Osteoblast (primary cell): ENCODE data around the gene TPRN. TPM values are rescaled to one million over a fixed set of nuclear protein-coding genes. Genes with fewer than 3 reads are reported as not detected.

Source experiments
- DNase-seq: peaks from one replicate; pipeline ENCODE4 v3.0.0; 2011; ENCODE audit warnings: low spot score, mixed read lengths; ENCODE audit not compliant: insufficient read length; ENCODE audit errors: missing footprints
- H2AFZ ChIP-seq: 2 replicates; pipeline ENCODE4 v1.6.0; 2011; ENCODE audit warnings: mild to moderate bottlenecking, low read length
- H3K27ac ChIP-seq: 2 replicates; pipeline ENCODE4 v1.5.1; 2011; ENCODE audit warnings: mild to moderate bottlenecking, low read depth, low read length, moderate library complexity
- H3K27me3 ChIP-seq: 2 replicates; pipeline ENCODE4 v1.6.0; 2012; ENCODE audit warnings: mild to moderate bottlenecking, control low read depth, inconsistent platforms, low read length, moderate library complexity; ENCODE audit not compliant: insufficient read depth
- H3K36me3 ChIP-seq: 2 replicates; pipeline ENCODE4 v1.5.1; 2011; ENCODE audit warnings: mild to moderate bottlenecking, low read length, control low read depth, moderate library complexity; ENCODE audit not compliant: insufficient read depth
- H3K4me1 ChIP-seq: 2 replicates; pipeline ENCODE4 v1.5.1; 2011; ENCODE audit warnings: mild to moderate bottlenecking, low read length, control low read depth, moderate library complexity; ENCODE audit not compliant: insufficient read depth
- H3K4me2 ChIP-seq: 2 replicates; pipeline ENCODE4 v1.6.0; 2011; ENCODE audit warnings: mild to moderate bottlenecking, low read length; ENCODE audit not compliant: insufficient read depth
- H3K4me3 ChIP-seq: fragments of 200-600 bp; sonication (generic); 3 replicates; pipeline ENCODE4 v1.5.1; 2012; ENCODE audit warnings: mild to moderate bottlenecking, low read length, inconsistent platforms; ENCODE audit not compliant: insufficient read depth
- H3K79me2 ChIP-seq: 2 replicates; pipeline ENCODE4 v1.6.0; 2012; ENCODE audit warnings: mild to moderate bottlenecking, low read length, control low read depth, inconsistent platforms; ENCODE audit not compliant: insufficient read depth
- H3K9me3 ChIP-seq: 2 replicates; pipeline ENCODE4 v1.5.1; 2011; ENCODE audit warnings: low read depth, low read length, control low read depth
- H4K20me1 ChIP-seq: 2 replicates; pipeline ENCODE4 v1.6.0; 2012; ENCODE audit warnings: mild to moderate bottlenecking, low read length, control low read depth; ENCODE audit not compliant: insufficient read depth
- CTCF ChIP-seq: IDR thresholded peaks from 2 replicates; pipeline ENCODE4 v1.5.1; 2011; ENCODE audit warnings: mild to moderate bottlenecking, low read depth, low read length, moderate library complexity; ENCODE audit errors: extremely low read depth
- total RNA-seq: library from RNA; depleted of rRNA; stranded (reverse); fragments of >200 nt; gene quantifications from 2 replicates; pipeline ENCODE4 v1.2.3, GENCODE V29; 2012

Gene TPRN
- total RNA-seq, 1 donor = 10.5 TPM

GRCh38 chr9:137181680-137182079 lies 18.9 kb downstream of the TPRN start:
- no peaks in the 10 kb centered on the region for H3K9me3 ChIP-seq
- H3K4me2 ChIP-seq = no peak overlapping the region
- peaks cover 16% of the 10 kb centered on the region for H3K79me2 ChIP-seq
- peaks cover 1% of the 10 kb centered on the region for H3K4me1 ChIP-seq
- H3K27me3 ChIP-seq = no peaks in the 10 kb centered on the region
- peaks cover 8% of the 10 kb centered on the region for H4K20me1 ChIP-seq
- TF ChIP-seq CTCF = no peak
- H3K36me3 ChIP-seq = peaks cover 29% of the 10 kb centered on the region
- DNase-seq = no peak
- no peak overlapping the region for H3K27ac ChIP-seq
- H2AFZ ChIP-seq = no peak overlapping the region
- no peak overlapping the region for H3K4me3 ChIP-seq

GRCh38 chr9:137180491-137180890 lies 20.1 kb downstream of the TPRN start:
- peaks cover 4% of the 10 kb centered on the region for H3K79me2 ChIP-seq
- no peak for DNase-seq
- H3K4me3 ChIP-seq = no peak overlapping the region
- no peak overlapping the region for H3K4me2 ChIP-seq
- no peaks in the 10 kb centered on the region for H3K9me3 ChIP-seq
- no peaks in the 10 kb centered on the region for H3K27me3 ChIP-seq
- H3K27ac ChIP-seq = no peak overlapping the region
- TF ChIP-seq CTCF = no peak
- peaks cover 29% of the 10 kb centered on the region for H3K36me3 ChIP-seq
- peaks cover 12% of the 10 kb centered on the region for H4K20me1 ChIP-seq
- H2AFZ ChIP-seq = no peak overlapping the region
- no peaks in the 10 kb centered on the region for H3K4me1 ChIP-seq

GRCh38 chr9:137179761-137180160 lies 20.8 kb downstream of the TPRN start:
- H2AFZ ChIP-seq = no peak overlapping the region

GRCh38 chr9:137178939-137179630 lies 21.5 kb downstream of the TPRN start:
- no peak for TF ChIP-seq CTCF
- Histone ChIP-seq H3K27ac (no peak overlapping the region), H3K4me2 (no peak overlapping the region), H3K9me3 (no peaks in the 10 kb centered on the region), H4K20me1 (peaks cover 12% of the 10 kb centered on the region), H3K79me2 (no peaks in the 10 kb centered on the region), H3K27me3 (no peaks in the 10 kb centered on the region), H2AFZ (no peak overlapping the region), H3K36me3 (peaks cover 22% of the 10 kb centered on the region), H3K4me3 (no peak overlapping the region), H3K4me1 (no peaks in the 10 kb centered on the region)
- DNase-seq = peak; percentile 90

More at GRCh38 chr9:137179761-137180160, 20.8 kb downstream of the TPRN start:
- Histone ChIP-seq H4K20me1 (peaks cover 12% of the 10 kb centered on the region), H3K36me3 (peaks cover 28% of the 10 kb centered on the region), H3K79me2 (no peaks in the 10 kb centered on the region), H3K4me1 (no peaks in the 10 kb centered on the region), H3K4me3 (no peak overlapping the region), H3K27ac (no peak overlapping the region), H3K4me2 (no peak overlapping the region), H3K9me3 (no peaks in the 10 kb centered on the region), H3K27me3 (no peaks in the 10 kb centered on the region)
- no peak for DNase-seq
- TF ChIP-seq CTCF = no peak
